Psoas muscle (tissue), 8 donors: Measurements from ENCODE around the gene C2orf42. TPM values are rescaled to one million over a fixed set of nuclear protein-coding genes. Genes with fewer than 3 reads are reported as not detected.
"Not testable (repeated sequence)": the region's sequence is repeated elsewhere in the genome, so short reads cannot be mapped to it uniquely, and the experiment has no call there.

Experiments used
- ATAC-seq, 4 donors: fragments of 200-7000 bp; cut with Tn5 transposase; one replicate each; pipeline ENCODE4 v1.9.1; 2020; ENCODE audit warnings: moderate library complexity in 3 of 4, mild to moderate bottlenecking in 2 of 4
- DNase-seq, 2 donors: peaks; one replicate each; pipeline ENCODE4 v3.0.0-alpha.2; 2020
- H3K27ac ChIP-seq: fragments of 200-600 bp; one replicate; pipeline ENCODE4 v1.8.0; 2022
- H3K27me3 ChIP-seq, 3 donors: fragments of 200-600 bp in 1 of 3; one replicate each; pipeline versions ENCODE4 v1.6.1 to v1.8.0; 2013 to 2022; ENCODE audit warnings: low read length in 2 of 3, mild to moderate bottlenecking in 2 of 3, moderate library complexity in 1 of 3; ENCODE audit not compliant: insufficient read depth in 3 of 3
- H3K36me3 ChIP-seq, 2 donors: fragments of 200-600 bp in 1 of 2; one replicate each; pipeline versions ENCODE4 v1.6.1 to v1.8.0; 2013 to 2022; ENCODE audit warnings: low read depth in 1 of 2, mild to moderate bottlenecking in 1 of 2, moderate library complexity in 1 of 2; ENCODE audit not compliant: insufficient read depth in 1 of 2
- H3K4me1 ChIP-seq: fragments of 200-600 bp; one replicate; pipeline ENCODE4 v1.8.0; 2022
- H3K4me3 ChIP-seq: fragments of 200-600 bp; one replicate; pipeline ENCODE4 v1.8.0; 2022; ENCODE audit warnings: mild to moderate bottlenecking
- H3K9me3 ChIP-seq: fragments of 200-600 bp; one replicate; pipeline ENCODE4 v1.8.0; 2022
- CTCF ChIP-seq: fragments of 200-600 bp; IDR thresholded peaks from one replicate; pipeline ENCODE4 v1.8.0; 2022; ENCODE audit warnings: antibody characterized with exemption
- WGBS, 3 donors: extraction: QIAGEN DNeasy Blood & Tissue Kit; methylation state at CpG; one replicate each; pipeline versions ENCODE4 v1.1.6 to v1.1.7; 2013; 5-methylcytosine and 5-hydroxymethylcytosine counted together
- intact Hi-C, 2 donors: fragments of 100-400 bp; cut with DNase I; formaldehyde crosslinking; loops; one replicate each; pipeline versions ENCODE4 v1.11.0 to v1.14.2; 2022
- long read RNA-seq, 2 donors: library from polyadenylated mRNA; unstranded; transcript quantifications; one replicate each; pipeline ENCODE4 v2.0.0, GENCODE V29; 2021
- polyA plus RNA-seq, 3 donors: library from polyadenylated mRNA; stranded (reverse); fragments of 200-250 nt; gene quantifications; one replicate each; pipeline ENCODE4 v1.2.3, GENCODE V29; 2013
- total RNA-seq, 4 donors: library from RNA; stranded (reverse); fragmentation: NEBNext Ultra II Directional in 2 of 4; extraction: Animal tissue kit (Norgen Biotek cat#: 25700) in 2 of 4; gene quantifications; one replicate each; pipeline versions ENCODE4 v1.2.1 to v1.2.4, GENCODE V29; 2021 to 2023
- donor health status: healthy with polysubstance abuse.
- donor health status: DM: no; HTN: no; CAD: no; lungs with moderate emphysema.
- donor health status: Bipolar disorder and iron deficiency.
- donor health status: healthy.
- donor health status: DM: yes; HTN: yes; CAD: no.
- donor health status: DM: no; HTN: no; CAD: no.
- donor health status: DM: no; HTN: no; CAD: no.
- donor health status: DM: yes; HTN: yes; CAD: no.

C2orf42 gene
- total RNA-seq (10 to 100 TPM in 2 of 4 donors, 1 to 10 TPM in 2; 6.4 to 11.0 (median 9.2) TPM), polyA plus RNA-seq (10 to 100 TPM in 1 of 3 donors, 1 to 10 TPM in 2; 5.3 to 13.3 (median 6.4) TPM)
- long read RNA-seq, donor 1, partial matches to known transcripts: 0 of 5 reads
- long read RNA-seq, donor 1, other reads (novel, unspliced or antisense): 4 of 5 reads
- long read RNA-seq, donor 2, partial matches to known transcripts: 0 of 6 reads
- long read RNA-seq, donor 2, other reads (novel, unspliced or antisense): 2 of 6 reads

GRCh38 chr2:70190418-70191243, at the start of gene C2orf42:
TSS of gene C2orf42 (minus strand) at chr2:70191019. CDS start at chr2:70181985, 9,034 bp downstream.
- Histone ChIP-seq H3K9me3 (no peaks in the 10 kb centered on the region), H3K36me3 (no peaks in the 10 kb centered on the region), H3K4me1 (no peaks in the 10 kb centered on the region), H3K27ac (peak within 1 kb of the TSS; percentile 87), H3K4me3 (peak within 1 kb of the TSS; percentile 80), H3K27me3 (no peaks in the 10 kb centered on the region)
- intact Hi-C loops: loop anchor here (5.0 kb wide), 2 partner anchors 57 to 278 kb away; partner anchors contain the start of gene TIA1 (in 2 of the 2)
- peak; percentile 97 to 99 (median 98) for ATAC-seq
- TF ChIP-seq CTCF: no peak
- peak; percentile 96 to 98 for DNase-seq
- 0 to 1% (median 1%) methylated on average over 58 to 60 of the region's 60 CpGs for WGBS, 3 donors

GRCh38 chr2:70240599-70240998, 49.8 kb upstream of the C2orf42 start:
- H3K4me1 ChIP-seq: peaks cover 52% of the 10 kb centered on the region
- WGBS, 3 donors: 59 to 78% (median 59%) methylated on average over 3 of the region's 3 CpGs
- no peak for TF ChIP-seq CTCF

GRCh38 chr2:70233926-70234325, 43.1 kb upstream of the C2orf42 start:
- intact Hi-C loops: no loop called here
- Histone ChIP-seq H3K4me1 (peaks cover 15% of the 10 kb centered on the region), H3K27ac (no peak overlapping the region), H3K36me3 (peaks cover 0 to 70% of the 10 kb centered on the region in 2 donors), H3K27me3 (no peaks in the 10 kb centered on the region), H3K4me3 (no peak overlapping the region), H3K9me3 (no peaks in the 10 kb centered on the region)
- WGBS, 3 donors: 62 to 67% (median 67%) methylated on average over 3 of the region's 3 CpGs
- ATAC-seq (no peak), DNase-seq (no peak)
- TF ChIP-seq CTCF: no peak

More at GRCh38 chr2:70240599-70240998, 49.8 kb upstream of the C2orf42 start:
- peak in 2 of 4 donors; percentile 44 to 51 for ATAC-seq
- peak overlapping the region; percentile 31 for H3K27ac ChIP-seq
- intact Hi-C loops: loop anchor here in 1 of 2 donors (10.0 kb wide), 1 partner anchor 346 kb away; the partner anchor contains the start of gene SNRNP27
- no peaks in the 10 kb centered on the region for H3K27me3 ChIP-seq
- no peaks in the 10 kb centered on the region for H3K9me3 ChIP-seq
- peaks cover 0 to 14% of the 10 kb centered on the region in 2 donors for H3K36me3 ChIP-seq
- no peak for DNase-seq
- no peak overlapping the region for H3K4me3 ChIP-seq

GRCh38 chr2:70226781-70227180, 36.0 kb upstream of the C2orf42 start:
- intact Hi-C loops: loop anchor here in 1 of 2 donors (10.0 kb wide), 1 partner anchor 52 kb away; no protein-coding TSS in a partner anchor
- no peak overlapping the region for H3K27ac ChIP-seq
- H3K36me3 ChIP-seq: peaks cover 0 to 98% of the 10 kb centered on the region in 2 donors

GRCh38 chr2:70223305-70223704, 32.5 kb upstream of the C2orf42 start:
- DNase-seq, H3K4me1 ChIP-seq, H3K27me3 ChIP-seq, H3K27ac ChIP-seq, H3K9me3 ChIP-seq, ATAC-seq, H3K4me3 ChIP-seq: not testable (repeated sequence)
- WGBS, 3 donors: 95 to 96% (median 95%) methylated on average over 3 of the region's 3 CpGs
- intact Hi-C loops: loop anchor here in 1 of 2 donors (10.0 kb wide), 1 partner anchor 49 kb away; no protein-coding TSS in a partner anchor
- peaks cover 11 to 100% of the 10 kb centered on the region in 2 donors for H3K36me3 ChIP-seq

More at GRCh38 chr2:70226781-70227180, 36.0 kb upstream of the C2orf42 start:
- no peak for ATAC-seq
- H3K4me3 ChIP-seq: no peak overlapping the region
- H3K4me1 ChIP-seq: no peaks in the 10 kb centered on the region
- H3K27me3 ChIP-seq: no peaks in the 10 kb centered on the region
- TF ChIP-seq CTCF: no peak
- DNase-seq: no peak
- WGBS, 3 donors: 84 to 100% (median 89%) methylated on average over 2 of the region's 2 CpGs
- H3K9me3 ChIP-seq: no peaks in the 10 kb centered on the region
